T47D (cell line): ENCODE results near the gene ZNF417.
"Not testable (repeated sequence)": the region's sequence is repeated elsewhere in the genome, so short reads cannot be mapped to it uniquely, and the experiment has no call there.

Experiments used
- DNase-seq, 2 experiments: peaks; one replicate each; pipeline versions ENCODE4 v3.0.0 to v3.0.0-alpha.2; 2011 to 2012; ENCODE audit warnings: low read depth in 1 of 2, low spot score in 1 of 2
- JUND ChIP-seq: IDR thresholded peaks from 2 replicates; pipeline ENCODE4 v1.6.1; 2012; ENCODE audit warnings: low read depth
- in situ Hi-C: cut with HindIII; loops from 2 replicates; pipeline ENCODE4 v1.10.0; 2016; ENCODE audit warnings: low sequenced_read_pairs, low pct_unique_long_range_greater_than_20kb

The ZNF417 gene

GRCh38 chr19:57872450-57872849 lies 43.9 kb downstream of the ZNF417 start:
- peak in 1 of 2 experiments; percentile 26 for DNase-seq
- in situ Hi-C loops: no loop called here
- TF ChIP-seq JUND: no peak

GRCh38 chr19:57870225-57870624 lies 46.2 kb downstream of the ZNF417 start:
- DNase-seq: no peak
- TF ChIP-seq JUND: no peak
- in situ Hi-C loops: no loop called here

DNA sequence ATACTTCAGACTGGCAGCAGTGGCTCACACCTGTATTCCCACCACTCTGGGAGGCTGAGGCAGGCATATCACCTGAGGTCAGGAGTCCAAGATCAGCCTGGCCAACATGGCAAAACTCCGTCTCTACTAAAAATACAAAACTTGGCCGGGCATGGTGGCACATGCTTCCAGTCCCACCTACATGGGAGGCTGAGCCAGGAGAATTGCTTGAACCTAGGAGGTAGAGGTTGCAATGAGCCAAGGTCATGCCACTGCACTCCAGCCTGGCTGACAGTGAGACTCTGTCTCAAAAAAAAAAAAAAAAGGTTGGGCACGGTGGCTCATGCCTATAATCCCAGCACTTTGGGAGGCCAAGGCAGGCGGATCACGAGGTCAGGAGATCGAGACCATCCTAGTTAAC lies 46.7 kb downstream of the ZNF417 start:
- in situ Hi-C loops, DNase-seq: not testable (repeated sequence)

DNA sequence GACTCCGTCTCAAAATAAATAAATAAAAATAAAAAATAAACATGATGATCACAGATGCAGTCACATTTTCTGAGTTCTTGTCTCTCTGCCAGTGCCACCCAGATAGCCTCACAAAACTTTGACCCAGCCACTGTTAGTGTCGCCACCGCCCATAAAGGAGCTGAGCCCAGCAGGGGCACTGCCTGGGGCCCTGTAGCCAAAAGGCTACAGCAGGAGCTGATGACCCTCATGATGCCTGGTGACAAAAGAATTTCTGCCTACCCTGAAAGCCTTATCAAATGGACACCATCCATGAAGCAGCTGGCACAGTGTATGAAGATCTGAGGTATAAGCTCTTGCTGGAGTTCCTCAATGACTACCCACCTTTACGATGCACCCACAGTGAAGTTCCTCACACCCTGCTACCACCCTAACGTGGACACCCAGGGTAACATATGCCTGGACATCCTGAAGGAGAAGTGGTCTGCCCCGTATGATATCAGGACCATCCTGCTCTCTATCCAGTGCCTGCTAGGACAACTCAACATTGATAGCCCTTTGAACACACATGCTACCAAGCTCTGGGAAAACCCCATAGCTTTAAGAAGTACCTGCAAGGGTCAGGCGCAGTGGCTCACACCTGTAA lies 48.4 kb downstream of the ZNF417 start:
- in situ Hi-C loops: no loop called here
- no peak for DNase-seq
- TF ChIP-seq JUND: no peak
